HG03025 (cell line): ENCODE measurements around the gene CIP2A.

ENCODE experiments used
- ATAC-seq: cut with Tn5 transposase; IDR thresholded peaks from one replicate; pipeline ENCODE4 v1.9.1; 2021; ENCODE audit warnings: mild to moderate bottlenecking, moderate library complexity; ENCODE audit not compliant: unreplicated experiment, low FRiP score

Gene CIP2A

DNA sequence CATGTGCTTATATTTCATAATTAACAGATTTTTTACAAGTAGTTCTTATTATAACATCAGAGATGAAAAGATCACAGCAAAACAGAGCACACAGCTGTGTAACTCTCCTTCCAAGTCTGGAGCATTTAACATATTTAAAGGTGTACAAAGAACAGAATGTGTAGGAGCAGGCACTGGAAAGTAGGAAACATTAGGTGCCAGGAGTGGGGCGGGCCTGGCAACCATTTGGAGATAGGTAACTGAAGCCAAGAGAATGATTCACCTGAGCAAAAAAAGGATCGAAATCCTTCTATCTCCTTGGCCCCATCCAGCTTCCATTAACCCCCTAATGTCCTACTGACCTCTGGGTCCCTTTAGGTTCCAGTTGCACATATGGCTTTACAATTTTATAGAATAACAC, 76.6 kb downstream of the CIP2A start:
- no peak for ATAC-seq

DNA sequence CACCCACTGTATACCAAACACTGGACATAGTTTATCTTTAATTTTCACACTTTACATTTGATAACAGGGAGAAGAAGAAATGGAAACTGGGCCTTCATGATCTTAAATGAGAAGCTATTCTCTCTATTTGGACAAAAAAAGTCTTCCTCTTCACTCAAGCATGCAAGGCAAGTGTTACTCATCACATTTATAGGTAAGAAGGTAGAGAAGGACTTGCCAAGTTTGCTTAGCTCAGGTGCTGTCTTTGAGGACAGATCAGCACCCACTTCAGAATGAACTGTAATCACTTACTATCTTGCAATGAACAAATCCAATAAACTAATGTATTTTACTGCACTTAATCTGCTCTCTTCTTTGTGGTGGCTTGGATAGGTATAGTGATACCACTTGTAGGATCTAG, 77.7 kb downstream of the CIP2A start:
- no peak for ATAC-seq

DNA sequence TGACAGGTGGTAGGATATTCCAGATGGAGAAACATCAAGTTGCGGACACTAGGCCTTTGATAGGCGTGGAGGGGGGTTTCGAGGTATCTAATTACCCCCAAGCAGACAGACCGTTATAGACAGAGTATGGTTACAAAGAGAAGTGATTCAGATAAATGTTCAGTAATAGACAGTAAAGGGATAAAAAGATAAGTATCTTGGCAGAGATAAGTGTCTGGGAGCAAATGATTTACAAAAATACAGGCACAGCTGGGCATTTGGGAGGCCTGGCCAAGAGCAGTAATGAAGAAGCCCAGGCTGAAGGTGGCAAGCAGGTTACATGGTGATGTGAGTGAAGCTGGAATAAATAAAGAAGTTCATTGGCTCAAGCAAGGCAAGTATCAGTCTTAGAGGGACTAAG, 78.2 kb downstream of the CIP2A start:
- no peak for ATAC-seq

DNA sequence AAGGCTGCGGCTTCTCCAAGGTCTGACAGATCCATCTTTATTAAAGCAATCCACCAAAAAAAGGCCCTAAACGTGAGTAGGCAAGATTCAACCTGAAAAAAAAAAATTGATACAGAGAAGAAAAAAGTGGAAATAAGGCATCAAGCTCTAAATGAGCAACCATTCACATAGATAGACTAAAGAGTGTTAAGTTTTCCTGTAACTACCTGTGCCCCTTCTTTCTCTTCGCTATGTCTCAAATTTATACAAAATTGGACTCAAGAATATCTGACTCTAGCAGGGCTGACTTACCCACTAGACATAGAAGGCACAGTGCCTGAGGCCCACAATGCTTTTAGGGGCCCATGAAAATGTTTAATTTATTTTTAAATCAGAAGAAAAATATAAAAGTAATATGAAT, 78.7 kb downstream of the CIP2A start, which contains the start of gene MYH15:
MYH15 (minus strand) TSS at position 101 of the 400 bp plus-strand sequence; CDS start at position 35, 66 bp downstream.
- no peak for ATAC-seq

DNA sequence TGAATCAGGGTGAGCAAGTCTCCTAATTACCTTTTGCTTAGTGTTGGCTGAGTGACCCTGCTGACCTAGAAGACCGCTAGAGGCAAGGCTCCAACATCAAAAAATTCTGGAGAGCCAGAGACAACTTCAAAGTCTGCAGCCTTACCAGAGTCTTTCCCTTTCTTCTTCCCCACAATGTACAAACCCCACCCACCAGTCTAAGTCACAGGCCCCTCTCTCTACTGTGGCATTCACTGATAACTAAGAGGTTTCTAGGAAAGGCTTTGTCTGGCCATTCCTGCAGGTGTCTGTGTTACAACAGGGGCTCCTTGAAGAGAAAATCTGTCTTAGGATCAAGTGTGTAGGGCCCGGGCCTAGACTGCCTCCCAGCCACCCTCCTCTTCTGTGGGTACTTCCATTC, 79.4 kb downstream of the CIP2A start:
- no peak for ATAC-seq

DNA sequence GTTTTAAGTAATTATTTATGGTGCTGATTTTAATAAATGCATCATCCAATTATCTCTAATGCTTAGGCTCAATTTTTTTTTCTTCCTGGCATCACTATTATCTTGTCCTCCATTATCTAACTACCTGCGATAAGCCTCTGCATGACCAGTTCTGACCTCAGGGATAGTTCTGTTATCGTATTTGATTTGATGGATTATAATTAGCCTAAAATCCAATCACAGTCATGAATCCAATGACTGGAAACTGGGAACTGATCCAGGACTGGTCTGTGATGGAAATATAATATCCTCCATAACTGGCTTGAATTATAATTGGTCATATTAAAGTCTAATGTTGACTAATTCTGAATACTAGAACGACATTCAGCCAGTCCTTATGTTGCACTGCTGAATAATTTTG, 80.0 kb downstream of the CIP2A start:
- ATAC-seq = no peak

DNA sequence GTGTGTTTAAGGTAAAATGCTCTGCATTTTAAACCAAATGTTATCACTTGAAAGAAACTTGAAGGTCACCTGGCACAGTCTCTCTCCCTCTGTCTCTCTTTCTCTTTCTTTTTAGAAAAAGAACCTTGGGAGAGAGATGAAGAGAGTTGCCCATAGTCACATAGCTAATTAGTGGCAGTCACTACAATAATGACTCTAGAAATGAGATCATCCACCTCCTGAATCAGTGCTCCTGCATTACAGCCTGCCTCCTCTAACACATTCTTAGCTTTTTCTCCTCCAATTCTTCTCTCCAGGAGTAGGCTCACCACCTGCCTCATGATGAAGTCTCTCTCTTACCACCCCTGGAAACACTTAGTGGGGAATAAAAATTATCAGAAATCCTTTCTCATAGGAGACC, 81.3 kb downstream of the CIP2A start:
- no peak for ATAC-seq

DNA sequence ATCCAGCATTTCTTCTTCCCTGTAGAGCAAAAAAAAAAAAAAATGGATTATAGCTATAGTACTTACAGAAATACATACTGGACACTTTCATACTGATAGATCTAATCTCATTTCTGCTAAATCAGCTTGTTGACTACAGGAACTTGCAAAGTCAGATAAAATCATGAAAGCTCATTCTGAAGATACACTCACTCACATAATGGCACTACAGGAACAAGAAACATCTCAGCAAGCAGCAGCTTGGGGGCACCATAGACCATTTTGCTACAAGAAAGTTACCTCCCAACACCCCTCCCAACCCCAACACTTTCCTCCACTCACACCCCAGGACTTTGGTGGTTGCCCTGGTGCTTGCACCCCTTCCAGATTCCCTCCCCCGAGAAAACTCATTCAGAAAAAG, 83.4 kb downstream of the CIP2A start:
- ATAC-seq = no peak

DNA sequence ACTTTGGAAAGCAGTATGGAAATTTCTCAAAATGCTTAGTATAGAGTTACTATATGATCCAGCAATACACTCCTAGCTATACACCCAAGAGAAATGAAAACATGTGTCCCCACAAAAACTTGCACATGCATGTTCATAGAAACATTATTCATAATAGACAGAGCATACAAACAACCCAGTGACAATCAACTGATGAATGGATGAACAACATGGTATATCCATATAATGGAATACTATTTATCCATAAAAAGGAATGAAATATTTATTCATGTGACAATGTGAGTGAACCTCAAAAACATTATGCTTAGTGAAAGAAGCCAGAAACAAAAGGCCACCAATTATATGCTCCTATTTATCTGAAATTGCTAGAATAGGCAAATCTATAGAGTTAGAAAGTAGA, 85.5 kb downstream of the CIP2A start:
- no peak for ATAC-seq

DNA sequence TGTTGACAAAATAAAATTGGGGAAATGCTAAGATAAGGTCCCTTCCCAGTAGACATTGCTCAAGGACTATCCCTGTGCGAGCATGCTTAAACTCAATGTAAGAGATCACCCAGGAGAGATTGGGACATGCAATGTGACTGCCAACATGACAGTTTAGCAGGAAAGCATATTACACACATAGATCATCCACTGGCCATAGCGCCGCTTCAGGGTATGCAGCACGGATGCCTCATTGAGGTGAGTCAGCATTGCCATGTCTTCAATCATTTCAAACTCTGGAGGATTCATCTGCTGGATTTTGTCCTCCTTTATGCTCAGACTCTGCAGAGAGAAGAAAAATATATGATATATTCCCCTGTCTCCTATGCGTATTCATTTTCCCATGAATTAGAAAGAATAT, 87.7 kb downstream of the CIP2A start:
- ATAC-seq = no peak

DNA sequence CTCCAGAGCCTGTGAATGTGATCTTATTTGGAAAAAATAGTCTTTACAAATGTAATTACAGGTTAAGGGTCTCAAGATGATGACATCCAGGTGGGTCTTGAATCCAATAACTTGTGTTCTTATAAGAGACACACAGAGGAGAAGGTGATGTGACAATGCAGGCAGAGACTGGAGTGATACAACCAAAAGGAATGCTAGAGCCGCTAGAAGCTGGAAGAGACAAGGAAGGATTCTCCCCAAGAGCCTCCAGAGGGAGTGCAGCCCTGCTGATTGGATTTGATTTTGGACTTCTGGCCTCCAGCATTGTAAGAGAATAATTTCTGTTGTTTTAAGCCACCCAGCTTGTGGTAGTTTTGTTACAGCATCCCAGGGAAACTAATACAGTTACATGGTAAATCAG, 88.5 kb downstream of the CIP2A start:
- no peak for ATAC-seq
